GM10266 (cell line): ENCODE data around the gene DHRS1.

Source experiments
- DNase-seq: peaks from one replicate; pipeline ENCODE4 v3.0.0; 2012; ENCODE audit errors: extremely low spot score
- CTCF ChIP-seq: IDR thresholded peaks from 2 replicates; pipeline ENCODE4 v1.5.1; 2012; ENCODE audit warnings: mild to moderate bottlenecking, low read depth; ENCODE audit not compliant: control insufficient read depth, insufficient read depth; ENCODE audit errors: missing control alignments

Gene DHRS1

GRCh38 chr14:24292118-24292807 is 7.3 kb downstream of the DHRS1 start:
- TF ChIP-seq CTCF = no peak
- DNase-seq = no peak

- no peak for DNase-seq
- TF ChIP-seq CTCF = no peak
Measured at GRCh38 chr14:24291446-24292117, 8.0 kb downstream of the DHRS1 start.

- no peak for DNase-seq
- TF ChIP-seq CTCF = no peak
Measured at GRCh38 chr14:24290746-24291145, 8.8 kb downstream of the DHRS1 start.

- no peak for DNase-seq
- no peak for TF ChIP-seq CTCF
Measured at GRCh38 chr14:24289649-24290280, 9.8 kb downstream of the DHRS1 start.

- TF ChIP-seq CTCF = no peak
- no peak for DNase-seq
Measured at GRCh38 chr14:24286996-24287395, 12.6 kb downstream of the DHRS1 start.

- DNase-seq = no peak
- TF ChIP-seq CTCF = no peak
Measured at GRCh38 chr14:24285351-24285750, 14.2 kb downstream of the DHRS1 start.
